ENCODE data around the gene SEC11A. TPM values are rescaled to one million over a fixed set of nuclear protein-coding genes. Genes with fewer than 3 reads are reported as not detected.

SEC11A gene
- total and polyA plus RNA-seq, 2 donors (not counting 1 experiment from before 2014, with no cell fraction given): 23.1 to 78.0 TPM

DNA sequence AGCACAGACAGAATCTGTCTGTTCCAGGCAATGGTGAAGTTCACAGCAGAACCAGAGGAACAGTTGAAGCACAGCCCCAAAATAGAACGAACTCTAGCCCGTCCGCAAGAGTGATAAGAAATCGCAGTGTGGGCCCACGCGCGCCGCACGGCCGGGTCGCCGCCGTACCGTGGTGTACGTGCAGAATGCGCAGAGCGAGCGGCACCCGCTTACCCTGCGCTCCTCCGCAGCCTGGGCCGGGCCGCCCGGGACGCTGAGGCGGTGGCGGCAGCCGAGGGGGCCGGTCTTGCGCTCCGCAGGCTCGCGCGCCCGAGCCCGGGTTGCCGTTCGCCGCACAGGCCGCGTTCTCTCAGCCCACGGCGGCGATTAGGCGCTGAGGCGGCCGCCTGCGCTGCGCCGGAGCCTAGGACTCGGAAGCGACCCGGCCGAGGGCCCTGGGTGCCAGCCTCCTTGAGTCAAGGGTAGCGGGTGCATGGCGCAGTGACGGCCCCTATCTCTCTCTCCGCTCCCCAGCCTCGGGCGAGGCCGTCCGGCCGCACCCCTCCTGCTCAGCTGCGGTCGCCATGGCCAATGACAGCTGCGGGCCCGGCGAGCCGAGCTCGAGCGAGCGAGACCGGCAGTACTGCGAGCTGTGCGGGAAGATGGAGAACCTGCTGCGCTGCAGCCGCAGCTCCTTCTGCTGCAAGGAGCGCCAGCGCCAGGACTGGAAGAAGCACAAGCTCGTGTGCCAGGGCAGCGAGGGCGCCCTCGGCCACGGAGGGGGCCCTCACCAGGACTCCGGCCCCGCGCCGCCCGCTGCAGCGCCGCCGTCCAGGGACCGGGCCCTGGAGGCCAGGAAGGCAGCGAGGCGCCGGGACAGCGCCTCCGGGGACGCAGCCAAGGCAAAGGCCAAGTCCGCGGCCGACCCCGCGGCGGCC, 82.4 kb downstream of the SEC11A start:
- no peaks in the 10 kb centered on the region for H3K9me3 ChIP-seq (ENCODE audit: control extremely low read depth in 1 of 3, control insufficient read depth in 2 of 3, insufficient read depth in 1 of 3, low read length in 2 of 3)
- peak overlapping the region; percentile 97 for H3K4me3 Mint-ChIP-seq
- peaks cover 0 to 18% of the 10 kb centered on the region in 2 experiments for H3K36me3 ChIP-seq (replicated peaks in 1 of 2; ENCODE audit: control extremely low read depth in 1 of 2, control insufficient read depth in 1 of 2, extremely low read depth in 1 of 2, insufficient read depth in 2 of 2, low read length in 1 of 2)
- under 1% methylated on average over 105 of the region's 105 CpGs for WGBS (ENCODE audit: insufficient coverage)
- no peaks in the 10 kb centered on the region for H3K27me3 Mint-ChIP-seq
- H3K79me2 ChIP-seq (ENCODE audit: control insufficient read depth, insufficient read depth, low read length): peaks cover 29% of the 10 kb centered on the region
- H2AFZ ChIP-seq (ENCODE audit: insufficient read depth, low read depth, low read length, poor library complexity, severe bottlenecking): peak overlapping the region; percentile 75
- CTCF ChIA-PET: interaction anchor here (1.0 to 3.1 kb wide), 4 partner anchors 13 to 35 kb away, joined by 3 to 21 read pairs (median 7); partner anchors contain the start of gene WDR73
- no peaks in the 10 kb centered on the region for H3K9me3 Mint-ChIP-seq (ENCODE audit: insufficient read depth)
- DNase-seq: peak; percentile 82
- H4K20me1 ChIP-seq (ENCODE audit: control insufficient read depth, insufficient read depth, low read length, poor library complexity, severe bottlenecking): no peaks in the 10 kb centered on the region
- H3K4me1 ChIP-seq (ENCODE audit: control insufficient read depth in 2 of 2, insufficient read depth in 2 of 2, low read length in 2 of 2): peaks cover 26 to 41% of the 10 kb centered on the region in 2 donors
- H3K27ac Mint-ChIP-seq: peak overlapping the region; percentile 95
- H3K9ac ChIP-seq (ENCODE audit: low read length): peak overlapping the region; percentile 62
- peak overlapping the region; percentile 83 for H3K4me2 ChIP-seq (replicated peaks; ENCODE audit: low read depth, low read length, poor library complexity, severe bottlenecking)
- peak overlapping the region; percentile 50 to 71 for H3K27ac ChIP-seq (ENCODE audit: low read length in 2 of 2)
- H3K27me3 ChIP-seq (replicated peaks in 1 of 4; ENCODE audit: control extremely low read depth in 1 of 4, control insufficient read depth in 3 of 4, insufficient read depth in 4 of 4, low read length in 3 of 4): no peaks in the 10 kb centered on the region
- TF ChIP-seq EZH2 (IDR thresholded peaks at IDR 0.05; ENCODE audit: borderline replicate concordance, insufficient read depth, low read depth, low read length, poor library complexity, severe bottlenecking): no peak
- TF ChIP-seq, protein P1, sequence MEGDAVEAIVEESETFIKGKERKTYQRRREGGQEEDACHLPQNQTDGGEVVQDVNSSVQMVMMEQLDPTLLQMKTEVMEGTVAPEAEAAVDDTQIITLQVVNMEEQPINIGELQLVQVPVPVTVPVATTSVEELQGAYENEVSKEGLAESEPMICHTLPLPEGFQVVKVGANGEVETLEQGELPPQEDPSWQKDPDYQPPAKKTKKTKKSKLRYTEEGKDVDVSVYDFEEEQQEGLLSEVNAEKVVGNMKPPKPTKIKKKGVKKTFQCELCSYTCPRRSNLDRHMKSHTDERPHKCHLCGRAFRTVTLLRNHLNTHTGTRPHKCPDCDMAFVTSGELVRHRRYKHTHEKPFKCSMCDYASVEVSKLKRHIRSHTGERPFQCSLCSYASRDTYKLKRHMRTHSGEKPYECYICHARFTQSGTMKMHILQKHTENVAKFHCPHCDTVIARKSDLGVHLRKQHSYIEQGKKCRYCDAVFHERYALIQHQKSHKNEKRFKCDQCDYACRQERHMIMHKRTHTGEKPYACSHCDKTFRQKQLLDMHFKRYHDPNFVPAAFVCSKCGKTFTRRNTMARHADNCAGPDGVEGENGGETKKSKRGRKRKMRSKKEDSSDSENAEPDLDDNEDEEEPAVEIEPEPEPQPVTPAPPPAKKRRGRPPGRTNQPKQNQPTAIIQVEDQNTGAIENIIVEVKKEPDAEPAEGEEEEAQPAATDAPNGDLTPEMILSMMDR (IDR thresholded peaks at IDR 0.05): no peak
- peak overlapping the region; percentile 61 to 71 (median 65) for H3K4me3 ChIP-seq (ENCODE audit: control extremely low read depth in 1 of 5, extremely low read depth in 1 of 5, insufficient read depth in 1 of 5, low read depth in 2 of 5, low read length in 4 of 5)
- ATAC-seq (ENCODE audit: low read depth): peak; percentile 56
- POLR2A ChIA-PET: interaction anchor here (1.6 kb wide), 2 partner anchors 22 to 114 kb away, joined by 3 to 23 read pairs; partner anchors contain the start of gene WDR73
- peaks cover 41% of the 10 kb centered on the region for H3K4me1 Mint-ChIP-seq
- intact Hi-C loops (cut with micrococcal nuclease): loop anchor here (1.0 kb wide), 1 partner anchor 115 kb away; the partner anchor contains the start of gene ZNF592
